HS-5 (cell line): Measurements from ENCODE around the gene PLIN3.
"Not testable (repeated sequence)": the region's sequence is repeated elsewhere in the genome, so short reads cannot be mapped to it uniquely, and the experiment has no call there.

Experiments used
- DNase-seq: peaks from one replicate; pipeline ENCODE4 v3.0.0-alpha.2; 2012; ENCODE audit warnings: low read depth

Gene PLIN3

DNA sequence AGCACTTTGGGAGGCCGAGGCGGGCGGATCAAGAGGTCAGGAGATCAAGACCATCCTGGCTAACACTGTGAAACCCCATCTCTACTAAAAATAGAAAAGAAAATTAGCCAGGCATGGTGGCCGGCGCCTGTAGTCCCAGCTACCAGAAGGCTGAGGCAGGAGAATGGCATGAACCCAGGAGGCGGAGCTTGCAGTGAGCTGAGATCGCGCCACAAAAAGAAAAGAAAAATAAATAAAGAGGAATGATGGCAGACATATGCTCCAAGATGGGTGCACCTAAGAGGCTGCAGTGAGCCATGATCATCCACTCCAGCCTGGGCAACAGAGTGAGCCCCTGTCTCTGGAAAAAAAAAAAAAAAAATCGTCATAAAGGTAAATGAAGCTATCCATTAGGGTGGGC, 21.5 kb downstream of the PLIN3 start:
- not testable (repeated sequence) for DNase-seq

- DNase-seq, result no peak
Observed at GRCh38 chr19:4844348-4845179, 22.9 kb downstream of the PLIN3 start.

DNA sequence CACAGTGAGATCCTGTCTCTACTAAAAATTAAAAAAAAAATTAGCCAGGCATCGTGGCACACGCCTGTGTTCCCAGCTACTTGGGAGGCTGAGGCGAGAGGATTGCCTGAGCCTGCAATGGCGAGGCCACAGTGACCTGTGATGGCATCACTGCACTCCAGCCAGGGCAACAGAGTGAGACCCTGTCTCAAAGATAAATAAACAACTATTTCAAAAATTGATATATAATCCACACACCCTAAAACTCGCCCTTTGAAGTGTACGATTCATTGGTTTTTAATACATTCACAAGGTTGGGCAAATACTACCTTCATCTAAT, 23.9 kb downstream of the PLIN3 start:
- no peak for DNase-seq

DNA sequence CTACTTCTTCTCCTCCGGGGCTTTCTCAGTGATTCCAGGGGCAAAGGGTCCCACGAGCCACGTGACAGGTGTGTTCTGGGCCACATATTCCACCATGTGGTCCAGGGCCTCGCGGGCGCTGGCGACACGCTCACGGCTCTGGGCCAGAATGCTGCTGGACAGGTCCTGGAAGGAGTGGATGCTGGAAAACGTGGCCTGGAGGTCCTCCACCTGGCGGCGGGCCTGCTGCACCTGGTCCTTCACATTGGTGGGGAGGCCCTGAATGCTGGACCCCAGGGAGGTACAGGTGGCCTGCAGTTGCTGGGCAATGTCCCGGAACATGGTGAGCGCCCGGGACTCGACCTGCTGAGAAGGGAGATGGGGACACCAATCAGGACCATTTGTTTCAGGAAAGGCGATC, 28.3 kb downstream of the PLIN3 start:
- DNase-seq, result no peak

GRCh38 chr19:4832776-4833175, 34.7 kb downstream of the PLIN3 start:
- DNase-seq, result no peak

DNA sequence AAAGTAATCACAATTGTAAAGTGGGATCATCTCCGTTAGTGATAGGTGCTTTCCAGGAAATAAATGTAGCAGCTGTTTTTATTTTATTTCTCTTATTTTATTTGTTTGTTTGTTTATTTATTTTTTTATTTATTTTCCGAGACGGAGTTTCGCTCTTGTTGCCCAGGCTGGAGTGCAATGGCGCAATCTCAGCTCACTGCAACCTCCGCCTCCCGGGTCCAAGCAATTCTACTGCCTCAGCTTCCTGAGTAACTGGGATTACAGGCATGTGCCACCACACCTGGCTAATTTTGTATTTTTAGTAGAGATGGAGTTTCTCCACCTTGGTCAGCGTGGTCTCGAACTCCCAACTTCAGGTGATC, 35.5 kb downstream of the PLIN3 start:
- not testable (repeated sequence) for DNase-seq

DNA sequence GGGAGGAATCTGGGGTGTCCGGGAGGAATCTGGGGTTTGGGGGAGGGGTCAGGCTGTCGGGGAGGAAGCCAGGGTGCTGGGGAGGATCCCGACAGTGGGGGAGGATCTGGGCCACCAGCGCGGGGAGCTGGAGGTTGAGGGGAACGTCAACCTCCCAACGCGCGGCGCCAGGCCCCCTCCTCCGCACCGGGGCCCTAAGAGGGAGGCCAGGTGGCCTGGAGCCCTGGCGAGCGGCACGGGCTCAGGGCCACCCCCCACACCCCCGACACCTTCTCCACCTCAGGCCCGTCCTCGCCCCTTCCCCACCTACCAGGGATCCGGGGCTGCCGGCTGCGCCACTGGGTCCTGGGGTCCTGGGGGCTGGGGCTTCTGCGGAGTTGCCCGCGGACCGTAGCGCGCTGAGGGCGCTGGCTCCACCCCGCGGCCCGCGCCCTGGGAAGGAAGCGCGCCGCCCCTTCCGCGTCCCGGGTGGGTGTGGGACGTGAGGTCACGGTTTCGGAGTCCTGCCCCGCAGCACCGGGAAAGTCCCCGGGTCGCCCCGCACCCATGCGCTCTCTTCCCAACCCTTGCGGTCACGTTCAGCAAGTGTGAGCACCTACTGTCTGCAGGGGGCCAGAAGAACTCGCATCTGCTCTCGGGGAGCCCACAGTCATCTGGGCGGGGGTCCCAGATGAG, 36.0 kb downstream of the PLIN3 start, which contains the start of gene TICAM1:
TSS of gene TICAM1 (minus strand) at position 409 of the 675 bp plus-strand sequence. CDS start 13,335 bp downstream, outside the sequence.
- DNase-seq, result no peak

- no peak for DNase-seq
Observed at GRCh38 chr19:4830768-4831265, 36.6 kb downstream of the PLIN3 start.

DNA sequence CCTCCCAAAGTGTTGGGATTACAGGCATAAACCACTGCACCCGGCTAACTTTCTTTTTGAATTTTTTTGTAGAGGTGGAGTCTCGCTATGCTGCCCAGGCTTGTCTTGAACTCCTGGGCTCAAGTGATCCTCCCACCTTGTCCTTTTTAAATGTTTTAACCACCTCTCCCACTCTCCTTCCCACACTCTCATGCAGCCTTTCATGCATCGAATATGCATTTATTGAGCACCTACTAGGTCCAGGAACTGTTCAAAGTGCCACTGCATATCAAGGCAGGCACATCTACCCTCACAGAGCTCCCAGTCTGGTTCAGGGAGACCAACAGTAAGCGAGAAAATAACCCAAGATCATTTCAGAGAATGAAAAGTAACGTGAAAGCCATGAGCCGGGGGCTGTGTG, 37.1 kb downstream of the PLIN3 start:
- no peak for DNase-seq

GRCh38 chr19:4829001-4829712, 38.3 kb downstream of the PLIN3 start:
- no peak for DNase-seq

GRCh38 chr19:4823577-4823976, 43.9 kb downstream of the PLIN3 start:
- no peak for DNase-seq

DNA sequence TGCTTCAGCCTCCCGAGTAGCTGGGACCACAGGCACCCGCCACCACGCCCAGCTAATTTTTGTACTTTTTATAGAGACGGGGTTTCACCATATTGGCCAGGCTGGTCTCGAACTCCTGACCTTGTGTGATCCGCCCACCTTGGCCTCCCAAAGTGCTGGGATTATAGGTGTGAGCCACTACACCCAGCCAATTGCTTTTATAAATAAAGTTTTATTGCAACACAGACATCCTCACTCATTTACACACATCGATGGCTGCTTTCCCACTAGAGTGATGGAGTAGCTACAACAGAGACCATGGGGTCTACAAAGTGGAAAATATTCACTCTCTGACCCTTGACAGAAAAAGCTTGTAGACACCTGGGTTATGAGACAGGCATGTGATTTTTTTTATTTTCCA, 45.1 kb downstream of the PLIN3 start:
- not testable (repeated sequence) for DNase-seq

DNA sequence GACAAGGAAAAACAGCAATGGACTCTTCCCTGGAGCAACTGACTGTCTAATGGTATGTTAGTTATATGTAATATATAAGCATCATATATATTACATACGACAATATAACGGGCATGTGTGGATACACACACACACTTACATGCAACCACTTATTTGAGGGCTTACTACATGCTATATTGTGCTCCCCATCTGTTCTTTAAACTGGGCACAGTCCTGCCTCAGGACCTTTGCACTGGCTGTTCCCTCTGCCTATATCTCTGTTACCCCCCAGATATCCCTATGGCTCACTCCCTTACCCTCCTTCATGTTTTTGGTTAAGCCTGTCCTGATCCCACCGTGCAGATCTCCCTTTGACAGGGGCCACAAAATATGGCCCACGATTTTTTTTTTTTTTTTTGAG, 46.2 kb downstream of the PLIN3 start:
- no peak for DNase-seq

DNA sequence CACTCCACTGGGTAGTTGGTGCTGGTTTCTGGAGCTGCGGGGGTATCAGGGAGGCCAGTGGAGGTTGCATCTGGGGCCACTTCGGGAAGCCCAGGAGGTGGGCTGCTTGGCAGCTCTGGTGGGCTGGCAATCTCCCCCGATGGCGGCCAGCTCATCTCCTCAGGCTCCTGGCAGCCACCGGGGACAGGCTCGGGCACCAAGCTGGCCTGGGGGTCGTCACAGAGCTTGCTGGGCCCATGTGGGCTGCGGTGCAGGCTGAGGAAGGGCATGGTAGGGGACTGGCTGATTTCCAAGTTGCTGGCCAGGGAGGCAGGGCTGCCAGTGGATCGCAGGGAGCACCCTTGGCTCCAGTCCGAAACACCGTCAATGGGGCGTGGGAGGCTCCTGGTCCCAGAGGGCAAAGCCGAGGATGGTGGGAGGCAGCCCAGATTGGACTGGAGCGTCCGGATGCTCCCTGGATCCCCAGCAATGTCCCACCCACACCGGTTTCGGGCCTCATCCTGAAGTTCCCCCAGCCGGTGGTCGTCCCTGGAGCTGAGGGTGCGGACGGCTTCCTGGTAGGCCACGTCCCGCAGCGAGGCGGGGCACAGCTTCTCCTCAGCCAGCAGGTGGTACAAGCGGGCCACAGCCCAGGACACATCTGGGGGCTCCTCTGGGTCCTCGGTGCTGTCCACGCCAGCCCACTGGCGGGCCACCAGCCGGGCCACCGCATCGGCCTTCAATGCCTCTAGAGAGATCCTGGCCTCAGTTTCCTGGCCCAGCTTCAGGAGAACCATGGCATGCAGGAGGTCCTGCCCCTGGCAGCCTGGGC, 49.8 kb downstream of the PLIN3 start:
- DNase-seq, result no peak

- no peak for DNase-seq
Observed at GRCh38 chr19:4816950-4817278, 50.6 kb downstream of the PLIN3 start.

DNA sequence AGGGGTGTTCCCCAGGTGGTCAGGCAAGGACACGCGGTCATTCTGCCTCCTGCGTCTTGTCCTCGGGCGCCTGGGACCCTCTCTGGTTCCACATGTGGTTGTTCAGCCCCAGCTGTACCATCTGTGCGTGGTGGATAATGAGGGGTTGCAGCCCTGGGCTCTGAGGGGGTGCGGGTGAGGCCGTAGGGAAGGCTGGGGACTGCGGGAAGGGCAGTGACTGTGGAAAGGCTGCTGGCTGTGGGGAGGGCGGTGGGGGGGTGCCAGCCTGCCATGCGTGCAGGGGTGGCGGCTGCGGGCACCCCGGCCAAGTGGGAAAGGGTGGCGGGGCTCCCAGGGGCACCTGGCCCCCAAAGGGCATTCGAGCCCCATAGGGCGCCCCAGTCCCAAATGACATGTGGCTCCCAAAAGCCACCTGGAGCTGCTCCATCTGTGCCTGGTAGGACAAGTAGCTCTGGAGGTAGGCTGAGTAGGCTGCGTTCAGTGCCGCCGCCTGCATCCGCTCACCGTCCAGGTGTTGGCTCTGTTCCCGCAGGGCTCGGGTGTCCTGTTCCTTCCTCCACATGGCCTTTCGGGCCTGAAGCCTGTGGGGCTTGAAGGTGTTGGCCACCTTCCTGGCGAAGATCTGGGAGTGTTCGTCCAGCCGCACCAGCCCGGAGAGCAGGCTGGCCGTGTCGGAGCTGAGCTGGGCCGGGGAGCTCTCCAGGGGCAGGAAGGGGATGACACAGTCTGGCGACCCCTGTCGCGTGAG, 51.1 kb downstream of the PLIN3 start:
- no peak for DNase-seq

- DNase-seq, result peak; percentile 81
Observed at GRCh38 chr19:4815426-4816201, 51.9 kb downstream of the PLIN3 start.

DNA sequence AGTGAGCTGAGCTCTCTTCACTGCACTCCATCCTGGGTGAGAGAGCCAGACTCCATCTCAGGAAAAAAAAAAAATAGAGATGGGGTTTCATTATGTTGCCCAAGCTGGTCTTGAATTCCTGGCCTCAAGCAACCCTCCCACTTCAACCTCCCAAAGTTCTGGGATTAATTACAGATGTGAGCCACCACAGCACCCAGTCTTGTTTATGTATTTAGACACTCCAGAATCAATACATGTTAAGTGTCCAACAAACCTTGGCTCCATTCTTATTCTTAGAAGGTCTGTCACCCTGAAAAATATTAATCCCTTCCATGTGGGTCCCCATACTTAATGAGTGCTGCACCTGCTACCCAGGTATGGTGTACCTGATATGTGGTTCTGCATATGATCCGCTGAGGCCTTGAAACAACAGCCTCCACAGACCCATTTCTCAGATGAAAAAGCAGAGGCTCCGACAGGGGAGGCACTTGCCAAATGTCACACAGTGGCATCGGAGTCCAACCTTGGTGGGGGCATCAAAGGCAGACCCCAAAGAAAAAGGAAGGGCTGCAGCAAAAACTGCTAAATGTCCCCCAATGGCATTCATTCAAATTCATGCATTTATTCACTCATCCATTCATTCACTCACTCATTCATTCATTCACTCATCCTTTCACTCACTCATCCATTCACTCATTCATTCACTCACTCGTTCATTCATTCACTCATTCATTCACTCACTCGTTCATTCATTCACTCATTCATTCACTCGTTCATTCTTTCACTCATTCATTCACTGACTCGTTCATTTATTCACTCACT, 52.6 kb downstream of the PLIN3 start:
- DNase-seq, result peak; percentile 68

DNA sequence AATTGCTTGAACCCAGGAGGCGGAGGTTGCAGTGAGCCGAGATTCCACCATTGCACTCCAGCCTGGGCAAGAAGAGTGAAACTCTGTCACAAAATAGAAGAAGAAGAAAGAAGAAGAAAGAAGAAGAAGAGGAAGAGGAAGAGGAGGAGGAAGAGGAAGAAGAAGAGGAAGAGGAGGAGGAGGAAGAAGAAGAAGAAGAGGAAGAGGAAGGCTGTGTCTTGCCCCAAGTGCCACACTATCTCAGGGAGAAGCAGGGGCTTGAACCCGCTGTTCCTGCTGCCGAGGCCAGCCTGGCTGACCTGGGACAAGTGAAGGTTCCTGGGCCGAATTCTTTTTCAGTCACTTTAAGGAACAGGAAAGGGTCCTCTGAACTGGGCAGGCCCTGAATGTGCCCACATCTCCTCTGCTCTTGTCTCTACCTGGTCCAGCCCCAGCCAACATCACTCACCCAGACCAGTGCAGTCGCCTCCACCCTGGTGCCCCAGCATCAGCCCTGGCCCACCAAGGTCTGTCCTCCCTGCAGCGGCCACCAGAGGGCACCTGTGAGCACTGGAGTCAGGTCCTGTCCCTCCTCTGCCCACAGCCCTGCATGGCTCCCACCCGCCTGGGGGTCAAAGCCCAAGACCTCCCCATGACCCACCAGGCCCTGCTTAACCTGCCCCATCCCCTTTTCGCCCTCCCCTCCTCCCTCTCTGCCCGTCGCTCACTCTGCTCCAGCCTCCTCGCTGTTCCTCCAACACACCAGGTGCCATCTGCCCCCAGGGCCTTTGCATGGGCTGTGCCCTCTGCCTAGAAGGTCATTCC, 55.9 kb downstream of the PLIN3 start:
- DNase-seq, result no peak
